ENCODE data around the gene SDF4.

DNA sequence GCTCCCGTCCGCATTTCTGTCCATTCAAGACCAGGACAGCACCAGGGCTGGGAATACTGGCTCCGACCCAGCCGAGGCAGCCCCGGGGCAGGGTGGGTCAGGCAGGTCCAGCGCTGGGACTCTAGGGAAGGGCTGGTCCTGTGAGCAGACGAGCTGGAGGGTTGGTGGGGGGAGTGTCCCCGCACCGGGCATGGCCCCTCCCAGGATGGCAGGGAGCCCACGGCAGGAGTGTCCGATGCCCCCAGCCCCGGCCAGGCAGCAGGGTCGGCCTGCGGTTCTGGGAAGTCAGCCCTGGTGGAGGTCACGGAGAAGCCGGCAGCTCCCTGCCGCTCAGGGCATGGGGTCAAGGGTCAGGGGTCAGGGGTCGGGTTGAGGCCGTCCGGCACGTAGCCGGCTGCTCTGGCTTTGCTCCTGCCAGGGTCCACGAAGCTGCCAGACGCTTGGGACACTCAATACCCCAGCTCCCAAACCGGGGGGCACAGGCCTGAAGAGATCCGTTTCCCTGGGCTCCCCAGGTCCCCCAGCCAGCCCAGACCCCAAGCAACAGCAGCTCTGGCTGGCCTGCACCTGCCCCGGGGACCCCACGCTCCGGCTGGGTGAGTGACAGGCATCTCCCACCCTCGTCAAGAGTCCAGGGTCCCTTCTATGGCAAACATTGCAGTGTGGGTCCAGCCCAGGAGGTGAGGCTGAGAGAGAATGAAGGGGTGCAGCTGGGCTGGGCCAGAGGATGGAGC, 8.0 kb upstream of the SDF4 start:
- TF ChIP-seq, protein P1, sequence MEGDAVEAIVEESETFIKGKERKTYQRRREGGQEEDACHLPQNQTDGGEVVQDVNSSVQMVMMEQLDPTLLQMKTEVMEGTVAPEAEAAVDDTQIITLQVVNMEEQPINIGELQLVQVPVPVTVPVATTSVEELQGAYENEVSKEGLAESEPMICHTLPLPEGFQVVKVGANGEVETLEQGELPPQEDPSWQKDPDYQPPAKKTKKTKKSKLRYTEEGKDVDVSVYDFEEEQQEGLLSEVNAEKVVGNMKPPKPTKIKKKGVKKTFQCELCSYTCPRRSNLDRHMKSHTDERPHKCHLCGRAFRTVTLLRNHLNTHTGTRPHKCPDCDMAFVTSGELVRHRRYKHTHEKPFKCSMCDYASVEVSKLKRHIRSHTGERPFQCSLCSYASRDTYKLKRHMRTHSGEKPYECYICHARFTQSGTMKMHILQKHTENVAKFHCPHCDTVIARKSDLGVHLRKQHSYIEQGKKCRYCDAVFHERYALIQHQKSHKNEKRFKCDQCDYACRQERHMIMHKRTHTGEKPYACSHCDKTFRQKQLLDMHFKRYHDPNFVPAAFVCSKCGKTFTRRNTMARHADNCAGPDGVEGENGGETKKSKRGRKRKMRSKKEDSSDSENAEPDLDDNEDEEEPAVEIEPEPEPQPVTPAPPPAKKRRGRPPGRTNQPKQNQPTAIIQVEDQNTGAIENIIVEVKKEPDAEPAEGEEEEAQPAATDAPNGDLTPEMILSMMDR (CRISPR knock-in tag; IDR thresholded peaks at IDR 0.05): peak; percentile 4
- TF ChIP-seq ASH2L (IDR thresholded peaks at IDR 0.05; ENCODE audit: insufficient read length, low read depth, low read length) (no peak), MAFF (IDR thresholded peaks at IDR 0.05; ENCODE audit: low read depth, low read length) (no peak), CBX2 (IDR thresholded peaks at IDR 0.05; ENCODE audit: low read depth, low read length) (no peak), CBX2 (CRISPR knock-in tag; IDR thresholded peaks at IDR 0.05; ENCODE audit: low read depth) (no peak), POLR2A (IDR thresholded peaks at IDR 0.05; ENCODE audit: insufficient read depth in 1 of 2, low read depth in 2 of 2, low read length in 2 of 2) (no peak), RNF2 (conservative IDR thresholded peaks at IDR 0.05; ENCODE audit: low read depth) (no peak), MZF1 (CRISPR knock-in tag; IDR thresholded peaks at IDR 0.05; ENCODE audit: borderline replicate concordance) (no peak), BRCA1 (CRISPR knock-in tag; IDR thresholded peaks at IDR 0.05) (no peak), JUND (CRISPR knock-in tag; IDR thresholded peaks at IDR 0.05) (no peak), ZNF660 (CRISPR knock-in tag; IDR thresholded peaks at IDR 0.05; ENCODE audit: borderline replicate concordance, low read depth) (no peak), REXO4 (CRISPR knock-in tag; IDR thresholded peaks at IDR 0.05; ENCODE audit: borderline replicate concordance) (no peak)
- TF ChIP-seq, protein P2, sequence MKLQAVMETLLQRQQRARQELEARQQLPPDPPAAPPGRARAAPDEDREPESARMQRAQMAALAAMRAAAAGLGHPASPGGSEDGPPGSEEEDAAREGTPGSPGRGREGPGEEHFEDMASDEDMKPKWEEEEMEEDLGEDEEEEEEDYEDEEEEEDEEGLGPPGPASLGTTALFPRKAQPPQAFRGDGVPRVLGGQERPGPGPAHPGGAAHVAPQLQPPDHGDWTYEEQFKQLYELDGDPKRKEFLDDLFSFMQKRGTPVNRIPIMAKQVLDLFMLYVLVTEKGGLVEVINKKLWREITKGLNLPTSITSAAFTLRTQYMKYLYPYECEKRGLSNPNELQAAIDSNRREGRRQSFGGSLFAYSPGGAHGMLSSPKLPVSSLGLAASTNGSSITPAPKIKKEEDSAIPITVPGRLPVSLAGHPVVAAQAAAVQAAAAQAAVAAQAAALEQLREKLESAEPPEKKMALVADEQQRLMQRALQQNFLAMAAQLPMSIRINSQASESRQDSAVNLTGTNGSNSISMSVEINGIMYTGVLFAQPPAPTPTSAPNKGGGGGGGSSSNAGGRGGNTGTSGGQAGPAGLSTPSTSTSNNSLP (IDR thresholded peaks at IDR 0.05; ENCODE audit: low read depth, low read length): no peak
- TF ChIP-seq, protein P3, sequence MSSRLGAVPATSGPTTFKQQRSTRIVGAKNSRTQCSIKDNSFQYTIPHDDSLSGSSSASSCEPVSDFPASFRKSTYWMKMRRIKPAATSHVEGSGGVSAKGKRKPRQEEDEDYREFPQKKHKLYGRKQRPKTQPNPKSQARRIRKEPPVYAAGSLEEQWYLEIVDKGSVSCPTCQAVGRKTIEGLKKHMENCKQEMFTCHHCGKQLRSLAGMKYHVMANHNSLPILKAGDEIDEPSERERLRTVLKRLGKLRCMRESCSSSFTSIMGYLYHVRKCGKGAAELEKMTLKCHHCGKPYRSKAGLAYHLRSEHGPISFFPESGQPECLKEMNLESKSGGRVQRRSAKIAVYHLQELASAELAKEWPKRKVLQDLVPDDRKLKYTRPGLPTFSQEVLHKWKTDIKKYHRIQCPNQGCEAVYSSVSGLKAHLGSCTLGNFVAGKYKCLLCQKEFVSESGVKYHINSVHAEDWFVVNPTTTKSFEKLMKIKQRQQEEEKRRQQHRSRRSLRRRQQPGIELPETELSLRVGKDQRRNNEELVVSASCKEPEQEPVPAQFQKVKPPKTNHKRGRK (CRISPR knock-in tag; IDR thresholded peaks at IDR 0.05): no peak
- TF ChIP-seq, protein P4, sequence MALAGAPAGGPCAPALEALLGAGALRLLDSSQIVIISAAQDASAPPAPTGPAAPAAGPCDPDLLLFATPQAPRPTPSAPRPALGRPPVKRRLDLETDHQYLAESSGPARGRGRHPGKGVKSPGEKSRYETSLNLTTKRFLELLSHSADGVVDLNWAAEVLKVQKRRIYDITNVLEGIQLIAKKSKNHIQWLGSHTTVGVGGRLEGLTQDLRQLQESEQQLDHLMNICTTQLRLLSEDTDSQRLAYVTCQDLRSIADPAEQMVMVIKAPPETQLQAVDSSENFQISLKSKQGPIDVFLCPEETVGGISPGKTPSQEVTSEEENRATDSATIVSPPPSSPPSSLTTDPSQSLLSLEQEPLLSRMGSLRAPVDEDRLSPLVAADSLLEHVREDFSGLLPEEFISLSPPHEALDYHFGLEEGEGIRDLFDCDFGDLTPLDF (CRISPR knock-in tag; IDR thresholded peaks at IDR 0.05): no peak
